ENCODE data around the gene ATP9B.
"Not testable (repeated sequence)": the region's sequence is repeated elsewhere in the genome, so short reads cannot be mapped to it uniquely, and the experiment has no call there.

ATP9B gene

DNA sequence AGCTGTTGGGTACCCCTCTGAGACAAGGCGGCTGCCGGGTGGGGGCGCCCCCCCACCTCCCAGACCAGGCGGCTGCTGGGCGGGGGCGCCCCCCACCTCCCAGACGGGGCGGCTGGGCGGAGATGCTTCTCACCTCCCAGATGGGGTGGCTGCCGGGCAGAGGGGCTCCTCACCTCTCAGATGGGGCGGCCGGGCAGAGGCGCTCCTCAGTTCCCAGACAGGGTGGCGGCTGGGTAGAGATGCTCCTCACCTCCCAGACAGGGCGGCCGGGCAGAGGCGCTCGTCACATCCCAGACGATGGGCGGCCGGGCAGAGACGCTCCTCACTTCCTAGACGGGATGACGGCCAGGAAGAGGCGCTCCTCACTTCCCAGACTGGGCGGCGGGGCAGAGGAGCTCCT is 3.5 kb downstream of the ATP9B start:
- not testable (repeated sequence) for FAIRE-seq

DNA sequence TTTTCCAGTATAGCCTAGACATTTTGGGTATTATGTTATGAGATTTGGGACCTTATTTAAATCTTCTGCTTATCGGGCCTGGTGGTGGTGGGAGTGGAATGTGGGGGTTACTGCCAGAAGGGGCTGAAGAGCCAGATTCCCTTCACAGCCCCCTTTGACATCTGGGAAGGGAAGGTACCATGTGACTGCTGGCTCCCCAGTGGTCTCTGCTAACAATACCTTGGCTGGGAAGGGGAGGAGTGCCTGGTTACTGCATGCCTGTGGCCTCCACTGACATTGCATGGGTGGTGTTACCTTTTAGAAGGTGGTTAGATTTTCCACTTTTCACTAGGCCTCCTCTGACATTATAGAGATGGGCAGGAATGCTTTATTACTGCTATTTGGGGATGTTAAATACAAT is 8.0 kb downstream of the ATP9B start:
- no peak for FAIRE-seq

DNA sequence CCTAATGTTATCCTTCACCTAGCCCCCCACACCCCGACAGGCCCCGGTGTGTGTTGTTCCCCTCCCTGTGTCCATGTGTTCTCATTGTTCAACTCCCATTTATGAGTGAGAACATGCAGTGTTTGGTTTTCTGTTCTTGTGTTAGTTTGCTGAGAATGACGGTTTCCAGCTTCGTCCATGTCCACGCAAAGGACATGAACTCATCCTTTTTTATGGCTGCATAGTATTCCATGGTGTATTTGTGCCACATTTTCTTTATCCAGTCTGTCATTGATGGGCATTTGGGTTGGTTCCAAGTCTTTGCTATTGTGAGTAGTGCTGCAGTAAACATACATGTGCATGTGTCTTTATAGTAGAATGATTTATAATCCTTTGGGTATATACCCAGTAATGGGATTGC is 9.6 kb downstream of the ATP9B start:
- FAIRE-seq = not testable (repeated sequence)

DNA sequence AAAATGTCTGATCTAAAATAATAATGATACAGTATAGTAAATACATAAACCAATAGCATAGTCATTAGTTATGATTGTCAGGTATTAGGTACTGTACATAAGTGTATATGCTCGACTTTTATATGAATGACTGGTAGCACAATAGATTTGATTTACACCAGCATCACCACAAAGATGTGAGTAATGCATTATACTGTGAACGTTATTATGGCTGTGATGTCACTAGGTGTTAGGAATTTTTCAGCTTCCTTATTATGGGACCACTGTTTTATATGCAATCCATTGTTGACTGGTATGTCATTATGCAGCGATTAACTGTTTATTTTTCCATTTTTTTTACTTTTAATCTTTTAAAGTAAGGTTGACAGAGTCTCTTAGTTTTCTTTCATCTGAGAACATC is 23.7 kb downstream of the ATP9B start:
- FAIRE-seq = no peak

DNA sequence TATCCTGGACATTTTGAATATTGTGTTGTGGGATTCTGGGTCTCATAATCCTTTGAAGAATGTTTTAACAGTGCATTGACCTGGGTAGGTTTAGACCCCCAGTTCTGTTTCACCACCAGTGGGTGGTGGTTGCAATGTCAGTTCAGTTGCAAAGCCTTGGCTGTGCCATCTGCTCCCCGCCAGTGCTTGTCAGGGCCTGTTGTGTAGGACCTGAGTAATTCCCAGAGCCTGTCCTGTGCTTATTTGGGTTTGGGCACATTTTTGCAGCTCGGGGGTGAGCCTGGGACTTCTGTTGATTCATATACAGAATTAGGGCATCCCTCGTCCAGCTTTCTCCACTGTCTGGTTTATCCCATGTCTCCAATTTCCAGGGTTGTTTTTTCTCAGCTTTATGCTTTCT is 24.8 kb downstream of the ATP9B start:
- no peak for FAIRE-seq

DNA sequence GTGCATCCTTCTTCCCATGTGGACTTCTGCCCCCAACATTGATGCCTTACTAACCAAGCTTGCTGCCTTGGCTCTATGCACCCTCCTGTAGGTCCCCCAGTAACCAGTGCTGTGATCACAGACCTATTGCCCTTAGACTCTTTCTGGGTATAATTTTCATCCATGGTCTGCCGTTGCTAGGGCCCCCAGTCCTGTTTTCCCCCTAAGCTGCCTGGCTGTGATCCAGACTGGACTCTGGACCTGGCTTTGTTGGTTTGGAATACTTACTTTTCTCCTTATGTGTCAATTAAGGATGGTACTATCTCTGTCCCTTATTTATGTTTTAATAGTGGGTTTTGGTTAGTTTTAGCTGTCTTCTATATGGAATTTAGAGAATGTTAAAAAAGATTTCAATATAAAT is 26.0 kb downstream of the ATP9B start:
- FAIRE-seq = no peak

DNA sequence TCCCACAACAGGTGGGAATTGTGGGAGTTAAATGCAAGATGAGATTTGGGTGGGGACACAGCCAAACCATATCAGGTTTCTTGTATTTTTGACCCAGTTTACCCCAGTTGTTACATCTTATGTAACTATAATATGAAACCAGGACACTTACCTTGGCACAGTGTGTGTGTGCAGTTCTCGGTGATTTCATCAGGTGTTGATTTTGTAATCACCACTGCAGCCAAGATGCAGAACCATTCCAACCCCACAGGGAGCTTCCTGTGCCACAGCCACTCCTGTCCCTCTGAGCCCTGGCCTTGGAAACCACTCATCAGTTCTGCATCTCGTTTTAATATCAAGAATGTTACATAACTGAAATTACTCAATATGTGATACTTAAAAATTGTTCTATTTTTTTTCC is 31.8 kb downstream of the ATP9B start:
- no peak for FAIRE-seq

DNA sequence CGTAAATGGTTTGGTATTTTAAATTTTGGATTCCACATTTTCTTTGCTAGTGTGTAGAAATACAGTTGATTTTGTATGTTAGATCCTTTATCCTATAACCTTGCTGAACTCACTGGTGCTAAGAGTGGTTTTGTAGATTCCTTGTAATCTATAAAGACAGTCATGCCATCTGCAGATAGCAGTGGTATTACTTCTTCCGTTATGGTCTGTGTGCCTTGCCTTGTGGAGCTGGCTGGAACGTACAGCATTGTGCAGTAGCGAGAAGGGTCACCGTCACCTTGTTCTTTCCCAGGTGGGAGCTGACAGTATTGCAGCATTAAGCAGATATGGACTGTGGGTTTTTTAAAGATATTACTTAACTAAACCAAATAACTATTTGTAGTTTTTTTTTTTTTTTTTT is 33.7 kb downstream of the ATP9B start:
- FAIRE-seq = no peak

DNA sequence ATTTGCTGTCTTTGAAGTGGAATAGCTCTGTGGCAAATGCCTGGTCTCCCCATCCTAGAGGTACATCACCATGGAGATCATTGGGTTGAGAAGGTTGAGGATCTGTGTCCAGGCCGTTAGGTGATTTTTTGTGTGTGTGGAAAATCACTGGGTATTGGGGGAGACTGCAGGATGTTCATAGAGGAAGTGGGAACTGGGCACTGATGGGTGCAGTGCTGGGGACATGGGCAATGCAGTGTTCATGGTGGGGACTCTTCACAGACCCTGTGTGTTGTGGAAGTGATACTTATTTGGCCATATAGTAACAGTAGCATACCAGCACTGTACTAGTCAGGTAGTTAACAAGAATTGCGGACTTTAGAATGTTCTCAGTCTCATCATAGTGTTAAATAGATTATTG is 34.9 kb downstream of the ATP9B start:
- FAIRE-seq = no peak

DNA sequence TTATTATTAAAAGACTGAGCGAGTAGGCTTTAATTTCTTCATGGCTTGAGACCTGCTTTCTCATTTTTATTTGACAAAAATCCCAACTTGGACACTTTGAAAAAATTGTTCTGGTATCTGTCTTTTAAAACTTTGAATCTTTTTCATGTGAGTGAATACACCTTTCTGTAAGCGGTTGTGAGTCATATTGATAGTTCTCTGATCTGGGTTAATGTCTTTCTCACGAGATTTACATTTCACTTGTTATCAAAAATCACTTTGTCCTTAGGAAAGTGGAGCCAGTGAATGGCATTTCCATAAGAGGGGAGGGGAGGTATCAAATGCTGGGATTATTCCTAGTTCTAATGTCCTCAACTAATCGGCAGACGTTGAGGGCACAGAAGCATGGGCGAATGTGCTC is 36.3 kb downstream of the ATP9B start:
- FAIRE-seq = no peak

DNA sequence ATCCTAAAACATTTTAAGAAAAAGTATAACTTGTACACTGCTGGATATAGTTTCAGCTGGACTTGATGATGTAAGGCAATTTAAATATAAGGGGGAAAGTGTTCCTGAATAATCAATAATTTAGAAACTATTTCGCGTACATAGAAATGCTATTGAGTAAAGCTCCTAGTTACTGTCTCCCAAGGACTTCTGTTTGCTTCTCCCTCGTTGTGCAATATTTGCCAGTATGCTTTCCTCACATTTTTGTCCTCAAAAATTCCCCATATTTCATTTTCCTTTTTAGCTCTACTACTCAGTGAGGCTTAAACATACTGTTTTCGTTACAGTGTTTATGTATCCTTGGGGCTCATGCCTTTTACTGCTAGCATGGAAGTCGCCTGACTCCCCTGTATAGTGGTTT is 36.9 kb downstream of the ATP9B start:
- no peak for FAIRE-seq

DNA sequence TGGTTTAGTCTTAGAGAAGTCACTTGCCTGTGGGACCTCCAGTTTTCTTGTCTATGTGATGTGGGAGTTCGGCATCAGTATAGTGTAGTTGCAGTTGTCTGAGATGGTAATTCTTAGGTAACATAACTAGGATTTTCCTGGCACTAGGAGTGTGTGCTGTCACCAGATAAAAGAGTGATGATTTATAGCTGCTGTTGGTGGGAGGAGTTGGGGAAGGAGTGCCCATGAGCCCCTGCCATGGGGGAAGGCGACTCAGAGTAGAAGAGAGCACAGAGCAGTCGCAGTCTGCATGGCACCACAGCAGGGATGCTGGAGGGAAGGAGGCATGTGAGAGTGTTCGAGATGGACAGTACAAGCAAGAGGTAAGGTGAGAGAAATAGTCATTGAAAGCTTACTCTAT is 38.7 kb downstream of the ATP9B start:
- no peak for FAIRE-seq

DNA sequence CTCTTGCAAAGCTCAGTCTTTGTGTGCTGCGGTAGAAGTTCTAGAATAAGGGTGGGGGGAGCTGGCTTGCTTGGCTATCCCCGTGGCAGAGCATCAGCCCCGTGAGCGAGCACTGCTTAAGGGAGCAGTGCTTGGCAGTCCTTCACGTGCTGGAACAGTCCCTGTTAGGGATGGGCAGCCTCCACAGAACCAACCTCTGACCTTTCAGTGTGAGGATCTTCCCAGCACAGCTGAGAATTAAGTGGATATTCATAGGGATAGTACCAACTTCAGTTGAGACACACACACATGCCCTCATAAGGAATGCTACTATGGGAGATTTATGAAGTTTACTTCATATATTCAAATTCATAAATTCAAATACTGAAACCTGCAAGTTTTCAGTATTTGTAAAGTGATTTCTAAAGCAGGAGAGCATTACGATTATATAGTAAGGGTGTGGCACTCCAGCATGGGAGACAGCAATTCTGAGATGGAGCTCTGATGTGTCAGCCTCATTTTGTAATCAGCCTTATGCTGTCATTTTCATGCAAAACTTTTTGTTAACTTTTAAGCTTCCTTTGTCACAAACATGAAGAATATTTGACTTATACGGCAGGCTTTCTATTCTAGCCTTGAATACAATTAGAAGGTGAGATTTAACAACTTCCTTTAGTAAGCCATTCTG is 39.5 kb downstream of the ATP9B start:
- FAIRE-seq = no peak

DNA sequence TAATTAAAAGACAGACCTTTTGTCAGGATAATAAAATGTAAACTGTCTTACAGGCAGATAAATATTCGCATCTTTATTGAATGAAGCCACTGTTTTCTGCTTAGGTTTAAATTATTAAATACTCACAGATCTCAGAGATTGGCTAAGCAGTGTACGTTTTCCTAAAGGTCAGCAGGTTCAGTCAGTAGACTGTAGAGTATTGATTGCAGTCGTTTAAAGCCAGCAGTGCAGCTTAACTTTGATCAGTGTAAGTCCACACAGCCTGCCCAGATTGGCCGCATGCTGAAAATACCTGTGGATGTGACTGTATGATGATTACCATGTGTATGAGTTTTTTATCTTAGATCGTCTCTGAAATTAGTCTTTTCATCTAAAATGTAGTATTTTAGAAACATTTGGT is 42.3 kb downstream of the ATP9B start:
- no peak for FAIRE-seq

DNA sequence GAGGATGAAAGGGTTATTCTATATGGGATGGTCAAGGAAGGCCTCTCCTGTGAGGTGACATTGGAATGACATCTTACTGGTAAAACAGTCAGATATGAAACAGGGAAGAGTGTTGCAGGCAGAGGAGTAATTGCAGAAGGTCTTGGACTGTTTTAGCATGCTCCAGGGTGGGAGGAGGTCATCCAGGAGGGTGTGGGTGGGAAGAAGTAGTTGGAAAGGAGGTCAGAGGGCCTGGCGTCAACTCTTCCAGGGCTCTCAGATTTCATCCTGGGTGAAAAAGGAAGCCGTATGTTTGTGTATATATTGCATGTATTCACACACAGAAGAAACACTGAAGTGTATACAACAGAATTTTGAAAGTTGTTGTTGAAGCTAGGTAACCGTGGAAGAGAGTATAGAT is 48.2 kb downstream of the ATP9B start:
- no peak for FAIRE-seq

DNA sequence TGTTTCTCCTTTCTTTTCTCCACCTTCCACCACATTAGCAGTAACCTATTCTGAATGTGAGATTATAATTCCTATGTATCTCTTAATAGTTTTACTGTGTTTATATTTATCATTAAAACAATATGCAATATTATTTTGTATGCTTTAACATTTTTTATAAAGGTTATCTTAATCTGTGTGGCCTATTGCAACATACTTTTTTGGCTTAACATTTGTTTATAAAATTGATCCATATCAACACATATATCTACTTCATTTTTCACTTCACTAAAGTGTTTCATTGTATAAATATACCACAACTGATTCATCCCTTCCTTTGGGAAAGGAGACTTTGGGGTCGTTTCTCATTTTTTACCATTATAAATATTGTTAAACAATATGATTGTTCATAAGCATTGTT is 48.6 kb downstream of the ATP9B start:
- no peak for FAIRE-seq

DNA sequence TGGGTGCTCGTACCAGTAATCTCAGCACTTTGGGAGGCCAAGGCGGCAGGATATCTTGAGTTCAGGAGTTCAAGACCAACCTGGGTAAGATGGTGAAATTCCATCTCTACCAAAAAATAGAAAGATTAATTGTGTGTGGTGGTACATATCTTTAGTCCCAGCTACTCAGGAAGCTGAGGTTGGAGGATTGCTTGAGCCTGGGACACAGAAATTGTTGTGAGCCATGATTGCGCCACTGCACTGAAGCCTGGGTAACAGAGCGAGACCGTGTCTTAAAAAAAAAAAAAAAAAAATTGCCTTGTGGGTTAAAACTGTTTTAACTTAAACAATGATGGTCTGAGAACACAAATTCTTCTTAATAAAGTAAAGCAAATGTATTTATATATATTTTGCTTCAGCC is 49.6 kb downstream of the ATP9B start:
- FAIRE-seq = no peak

DNA sequence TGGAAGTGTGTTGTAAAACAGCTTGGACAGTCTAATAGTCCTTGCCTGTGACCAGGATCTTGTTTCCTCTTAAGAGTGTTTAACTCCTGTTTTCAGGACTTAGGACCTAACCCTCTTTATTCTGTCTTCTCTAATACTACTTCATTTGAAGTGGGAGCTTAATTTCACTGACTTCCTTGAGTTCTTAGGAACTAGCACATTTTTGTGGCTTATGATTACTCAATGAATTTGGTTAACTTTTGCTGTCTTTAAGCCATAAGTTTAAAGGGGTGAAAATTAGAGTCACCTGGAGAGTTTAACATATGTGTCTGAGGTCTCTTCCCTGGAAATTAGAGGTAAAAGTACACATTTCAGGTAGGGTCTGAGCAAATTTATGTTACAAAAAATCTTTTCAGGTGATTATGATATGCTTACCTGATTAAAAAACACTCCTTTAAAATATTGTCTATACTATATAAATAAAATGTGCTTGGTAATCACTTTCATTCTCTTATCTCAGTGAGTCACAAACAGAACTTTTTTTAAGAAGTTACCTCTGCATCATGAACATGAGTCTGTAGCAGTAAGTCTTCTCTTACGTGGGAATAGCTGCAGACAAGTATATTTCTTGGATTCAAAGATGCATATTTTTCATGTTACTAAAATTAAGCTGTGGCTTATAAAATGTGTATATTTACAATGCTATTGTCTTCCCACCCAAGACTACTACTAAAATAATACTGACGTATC is 52.7 kb downstream of the ATP9B start:
- FAIRE-seq = no peak

DNA sequence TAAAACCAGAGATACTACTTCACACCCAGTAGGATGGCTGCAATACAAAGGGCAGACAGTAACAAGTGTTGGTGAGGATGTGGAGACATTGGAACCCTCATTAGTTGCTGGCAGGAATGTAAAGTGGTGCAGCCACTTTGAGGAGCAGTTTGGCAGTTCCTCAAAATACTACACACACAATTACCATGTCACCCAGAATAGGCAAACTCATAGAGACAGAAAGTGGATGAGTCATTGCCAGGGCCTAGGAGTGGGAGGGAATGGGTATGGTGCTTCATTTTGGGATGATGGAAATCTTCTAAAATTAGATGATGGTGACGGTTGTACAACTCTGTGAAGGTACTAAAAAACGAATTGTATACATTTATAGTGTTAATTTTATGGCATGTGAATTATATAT is 54.8 kb downstream of the ATP9B start:
- no peak for FAIRE-seq

DNA sequence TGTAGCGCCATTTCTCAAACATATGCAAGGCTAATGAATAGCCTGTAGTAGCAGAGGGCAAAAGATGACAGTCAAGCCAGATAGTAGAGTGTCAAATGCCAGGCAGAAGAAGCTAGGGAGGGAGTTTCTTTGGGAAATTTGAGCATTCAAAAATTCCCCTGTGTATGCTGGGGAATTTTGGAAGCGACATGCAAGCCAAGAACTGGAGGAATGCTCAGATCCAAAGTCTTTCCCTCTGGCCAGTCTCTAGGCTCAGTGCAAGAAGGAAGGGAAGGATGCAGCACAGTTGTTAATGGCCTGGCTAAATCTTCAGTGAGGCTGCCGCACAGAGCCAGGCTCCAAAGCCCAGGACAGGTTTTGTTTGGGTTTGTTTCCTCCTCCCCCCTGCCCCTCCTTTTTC is 59.9 kb downstream of the ATP9B start:
- no peak for FAIRE-seq

DNA sequence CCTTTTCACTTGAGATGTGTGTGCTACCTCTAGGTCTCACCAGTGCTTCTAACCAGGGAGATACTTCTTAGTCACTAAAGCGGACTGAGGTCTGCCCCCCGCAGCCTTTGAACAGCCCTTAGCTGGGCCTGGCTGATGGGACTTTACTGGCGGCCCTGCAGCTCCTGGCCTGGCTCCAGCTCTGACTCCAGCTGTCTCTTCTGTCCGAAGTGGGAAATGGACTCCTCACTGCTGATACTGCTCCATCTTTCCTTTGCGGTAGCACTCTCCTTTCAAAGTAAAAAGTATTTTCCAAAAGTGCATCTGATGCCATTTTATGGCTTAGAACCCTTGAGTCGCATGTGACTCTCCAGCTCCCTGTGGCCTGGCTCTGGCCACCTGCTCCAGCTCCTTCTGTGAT is 64.5 kb downstream of the ATP9B start:
- no peak for FAIRE-seq

DNA sequence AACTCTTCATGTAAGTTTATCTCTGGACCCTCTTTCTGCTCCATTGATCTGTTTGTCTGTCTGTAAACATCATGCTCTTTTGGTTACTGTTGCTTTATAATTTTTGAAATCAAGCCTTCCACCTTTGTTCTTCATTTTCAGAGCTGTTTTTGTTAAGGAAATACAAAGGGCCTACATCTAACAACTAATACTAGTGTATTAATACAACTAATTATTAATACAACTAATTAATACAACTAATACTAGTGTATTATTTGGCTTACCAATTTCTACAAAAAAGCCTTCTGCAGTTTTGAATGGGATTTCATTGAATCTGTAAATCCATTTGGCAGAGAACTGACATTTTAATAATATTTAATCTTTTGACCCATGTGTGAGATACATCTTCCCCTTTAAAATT is 66.7 kb downstream of the ATP9B start:
- FAIRE-seq = no peak

DNA sequence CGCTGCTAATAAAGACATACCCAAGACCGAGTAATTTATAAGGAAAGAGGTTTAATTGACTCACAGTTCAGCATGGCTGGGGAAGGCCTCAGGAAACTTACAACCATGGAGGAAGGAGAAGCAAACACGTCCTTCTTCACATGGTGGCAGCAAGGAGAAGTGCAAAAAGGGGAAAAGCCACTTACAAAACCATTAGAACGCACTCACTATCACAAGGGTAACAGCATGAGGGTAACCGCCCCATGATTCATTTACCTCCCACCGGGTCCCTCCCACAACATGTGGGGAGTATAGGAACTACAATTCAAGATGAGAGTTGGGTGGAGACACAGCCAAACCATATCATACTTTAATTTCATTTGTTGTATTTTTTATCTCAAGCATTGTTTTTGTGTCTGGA is 67.5 kb downstream of the ATP9B start:
- FAIRE-seq = no peak

DNA sequence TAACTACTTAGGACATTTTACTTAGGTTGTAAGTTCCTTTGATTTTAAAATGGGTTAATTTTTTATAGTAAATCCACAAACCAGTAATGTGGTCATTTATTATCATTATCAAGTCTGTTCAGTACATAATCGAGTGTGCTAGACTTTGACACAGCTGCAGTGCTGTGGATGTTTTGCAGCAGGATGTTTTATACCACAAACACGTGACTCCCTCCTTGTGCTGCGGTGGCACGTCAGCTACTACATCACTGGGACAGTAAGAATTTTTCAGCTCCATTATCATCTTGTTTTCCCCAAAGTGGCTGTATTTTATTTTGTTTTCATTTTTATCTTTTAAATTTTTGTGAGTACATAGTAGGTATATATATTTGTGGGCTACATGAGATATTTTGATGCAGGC is 70.0 kb downstream of the ATP9B start:
- no peak for FAIRE-seq

DNA sequence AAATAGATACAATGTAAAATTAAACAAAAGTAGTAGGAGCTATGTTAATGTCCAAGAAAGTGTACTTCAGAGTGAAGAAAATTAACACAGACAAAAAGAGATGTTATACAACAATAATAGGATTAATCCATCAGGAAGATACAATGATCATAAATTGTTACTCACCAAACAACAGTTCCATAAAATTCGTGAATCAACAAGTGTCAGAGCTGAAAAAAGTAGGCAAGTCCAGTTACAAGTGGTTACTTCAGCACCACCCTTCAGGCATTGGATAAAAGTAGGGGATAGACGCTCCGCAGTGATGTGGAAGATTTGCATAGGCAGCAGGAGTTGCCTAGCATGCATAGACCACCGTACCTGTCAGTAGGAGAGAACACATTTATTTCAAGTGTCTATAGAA is 77.8 kb downstream of the ATP9B start:
- no peak for FAIRE-seq

Measured in colon (tissue), 2 donors.